Measurements from ENCODE around the gene ARL6IP1.
"Not testable (repeated sequence)": the region's sequence is repeated elsewhere in the genome, so short reads cannot be mapped to it uniquely, and the experiment has no call there.

ARL6IP1 gene

GRCh38 chr16:18784917-18785623, 16.3 kb downstream of the ARL6IP1 start:
- peaks cover 77% of the 10 kb centered on the region for H3K79me2 ChIP-seq (ENCODE audit: insufficient read depth, low read depth)
- no peak overlapping the region for H2AFZ ChIP-seq (ENCODE audit: low read depth)
- no peak overlapping the region for H3K4me3 ChIP-seq (IDR thresholded peaks at IDR 0.05; ENCODE audit: insufficient read depth, low read depth, low read length)
- peaks cover 41% of the 10 kb centered on the region for H3K4me1 ChIP-seq (ENCODE audit: low read depth, poor library complexity, severe bottlenecking)
- no peak for TF ChIP-seq CTCF (conservative IDR thresholded peaks at IDR 0.05; ENCODE audit: low read depth, low read length)
- peaks cover 44% of the 10 kb centered on the region; the same call in 1 of the 2 replicates for H3K36me3 ChIP-seq (ENCODE audit: insufficient read depth)
- no peak overlapping the region for H3K9ac ChIP-seq
- no peaks in the 10 kb centered on the region for H3K27me3 ChIP-seq (ENCODE audit: insufficient read depth, low read depth)
- peaks cover 61% of the 10 kb centered on the region for H4K20me1 ChIP-seq (ENCODE audit: insufficient read depth)
- peak overlapping the region; percentile 13; the same call in 1 of the 2 replicates for H3K27ac ChIP-seq
- H3K4me2 ChIP-seq: peak overlapping the region; percentile 66; the same call in 1 of the 2 replicates

GRCh38 chr16:18783430-18784341, 17.7 kb downstream of the ARL6IP1 start:
- Histone ChIP-seq H3K36me3 (ENCODE audit: insufficient read depth) (peaks cover 44% of the 10 kb centered on the region; the same call in 1 of the 2 replicates), H3K4me2 (no peak overlapping the region), H3K27me3 (ENCODE audit: insufficient read depth, low read depth) (no peaks in the 10 kb centered on the region), H3K27ac (no peak overlapping the region), H3K79me2 (ENCODE audit: insufficient read depth, low read depth) (peaks cover 63% of the 10 kb centered on the region), H3K4me3 (IDR thresholded peaks at IDR 0.05; ENCODE audit: insufficient read depth, low read depth, low read length) (no peak overlapping the region), H2AFZ (ENCODE audit: low read depth) (no peak overlapping the region), H4K20me1 (ENCODE audit: insufficient read depth) (peaks cover 59% of the 10 kb centered on the region), H3K9ac (no peak overlapping the region), H3K4me1 (ENCODE audit: low read depth, poor library complexity, severe bottlenecking) (peaks cover 40% of the 10 kb centered on the region)
- no peak for TF ChIP-seq CTCF (conservative IDR thresholded peaks at IDR 0.05; ENCODE audit: low read depth, low read length)

DNA sequence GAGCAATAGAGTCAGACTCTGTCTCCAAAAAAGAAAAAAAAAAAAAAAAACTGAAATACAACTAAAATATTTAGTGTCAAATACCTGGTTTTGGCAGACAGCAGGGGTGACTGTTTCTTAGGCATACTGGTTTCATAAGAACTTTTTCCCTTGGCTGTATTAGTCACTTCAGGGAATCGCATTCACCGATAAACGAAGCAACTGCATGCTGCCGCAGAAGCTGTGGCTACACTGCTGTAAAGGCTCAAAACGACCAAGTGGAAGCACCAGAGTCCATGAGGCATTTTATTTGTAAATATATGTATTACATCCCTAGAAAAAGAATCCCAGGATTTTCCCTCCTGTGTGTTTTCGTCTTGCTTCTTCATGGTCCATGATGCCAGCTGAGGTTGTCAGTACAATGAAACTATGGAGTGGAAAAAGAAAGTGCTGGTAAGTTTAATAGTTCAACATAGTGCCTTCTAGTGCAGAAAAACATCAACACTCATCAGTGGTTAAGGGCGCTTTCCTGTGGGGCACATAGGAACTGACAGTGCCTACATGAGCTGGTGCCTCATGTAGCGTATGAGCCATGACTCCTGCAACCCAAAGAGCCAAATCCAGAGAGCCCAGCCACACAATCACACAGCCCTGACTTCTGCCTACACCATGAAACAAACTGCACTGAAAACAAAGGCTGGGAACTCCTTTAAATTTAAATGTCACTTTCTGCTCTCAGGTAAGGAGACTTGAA, 18.5 kb downstream of the ARL6IP1 start:
- Histone ChIP-seq H3K79me2 (ENCODE audit: insufficient read depth, low read depth) (peaks cover 55% of the 10 kb centered on the region), H3K4me1 (ENCODE audit: low read depth, poor library complexity, severe bottlenecking) (peaks cover 32% of the 10 kb centered on the region), H4K20me1 (ENCODE audit: insufficient read depth) (peaks cover 51% of the 10 kb centered on the region), H3K27me3 (ENCODE audit: insufficient read depth, low read depth) (no peaks in the 10 kb centered on the region), H3K27ac (no peak overlapping the region), H3K9ac (no peak overlapping the region), H3K36me3 (ENCODE audit: insufficient read depth) (peaks cover 40% of the 10 kb centered on the region; the same call in 1 of the 2 replicates), H3K4me3 (IDR thresholded peaks at IDR 0.05; ENCODE audit: insufficient read depth, low read depth, low read length) (no peak overlapping the region), H3K4me2 (no peak overlapping the region), H2AFZ (ENCODE audit: low read depth) (no peak overlapping the region)
- no peak for TF ChIP-seq CTCF (conservative IDR thresholded peaks at IDR 0.05; ENCODE audit: low read depth, low read length)

GRCh38 chr16:18781232-18781631, 20.1 kb downstream of the ARL6IP1 start:
- Histone ChIP-seq H3K79me2 (ENCODE audit: insufficient read depth, low read depth) (peaks cover 39% of the 10 kb centered on the region), H4K20me1 (ENCODE audit: insufficient read depth) (peaks cover 35% of the 10 kb centered on the region), H3K4me1 (ENCODE audit: low read depth, poor library complexity, severe bottlenecking) (peaks cover 16% of the 10 kb centered on the region), H3K36me3 (ENCODE audit: insufficient read depth) (peaks cover 24% of the 10 kb centered on the region; the same call in 1 of the 2 replicates)
- not testable (repeated sequence) for H3K27ac ChIP-seq; H3K4me3 ChIP-seq (IDR thresholded peaks at IDR 0.05; ENCODE audit: insufficient read depth, low read depth, low read length); H3K4me2 ChIP-seq; H3K9ac ChIP-seq; H3K27me3 ChIP-seq (ENCODE audit: insufficient read depth, low read depth); H2AFZ ChIP-seq (ENCODE audit: low read depth)

DNA sequence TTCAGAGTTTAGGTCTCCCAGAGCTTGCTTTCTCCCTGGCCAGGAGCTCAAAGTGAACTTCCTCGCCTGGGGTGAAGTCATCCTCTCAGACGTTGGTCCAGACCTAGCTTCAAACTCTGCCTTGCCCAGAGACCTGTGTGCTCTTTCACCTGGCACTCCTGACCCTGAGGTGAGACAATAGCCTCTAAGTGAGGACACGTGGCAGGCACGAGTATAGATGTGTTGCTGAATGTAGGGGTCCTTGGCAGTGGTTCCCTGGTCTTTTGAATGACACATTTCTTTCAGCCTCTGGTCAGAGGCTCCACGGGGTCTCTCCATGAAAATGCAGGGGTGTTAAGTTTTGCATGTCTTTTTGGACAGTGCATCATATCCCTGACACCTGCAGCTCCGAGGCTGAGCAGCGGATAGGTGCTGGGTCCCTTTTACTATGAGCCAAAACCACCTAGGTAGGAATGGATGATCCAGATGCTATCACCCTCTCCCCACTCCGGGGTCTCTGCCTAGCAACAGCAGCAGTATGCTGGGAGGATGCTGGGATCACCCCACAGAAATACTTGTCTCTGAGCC, 20.8 kb downstream of the ARL6IP1 start:
- Histone ChIP-seq H3K79me2 (ENCODE audit: insufficient read depth, low read depth) (peaks cover 32% of the 10 kb centered on the region), H4K20me1 (ENCODE audit: insufficient read depth) (peaks cover 28% of the 10 kb centered on the region), H3K36me3 (ENCODE audit: insufficient read depth) (peaks cover 18% of the 10 kb centered on the region; the same call in 1 of the 2 replicates)
- H3K27ac ChIP-seq; H2AFZ ChIP-seq (ENCODE audit: low read depth); H3K9ac ChIP-seq; H3K27me3 ChIP-seq (ENCODE audit: insufficient read depth, low read depth); H3K4me2 ChIP-seq; H3K4me3 ChIP-seq (IDR thresholded peaks at IDR 0.05; ENCODE audit: insufficient read depth, low read depth, low read length); H3K4me1 ChIP-seq (ENCODE audit: low read depth, poor library complexity, severe bottlenecking): not testable (repeated sequence)

DNA sequence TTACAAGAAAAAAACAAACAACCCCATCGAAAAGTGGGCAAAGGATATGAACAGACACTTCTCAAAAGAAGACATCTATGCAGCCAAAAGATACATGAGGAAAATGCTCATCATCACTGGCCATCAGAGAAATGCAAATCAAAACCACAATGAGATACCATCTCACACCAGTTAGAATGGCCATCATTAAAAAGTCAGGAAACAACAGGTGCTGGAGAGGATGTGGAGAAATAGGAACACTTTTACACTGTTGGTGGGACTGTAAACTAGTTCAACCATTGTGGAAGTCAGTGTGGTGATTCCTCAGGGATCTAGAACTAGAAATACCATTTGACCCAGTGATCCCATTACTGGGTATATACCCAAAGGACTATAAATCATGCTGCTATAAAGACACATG, 23.7 kb downstream of the ARL6IP1 start:
- not testable (repeated sequence) for H4K20me1 ChIP-seq (ENCODE audit: insufficient read depth); H3K36me3 ChIP-seq (ENCODE audit: insufficient read depth); H3K4me3 ChIP-seq (IDR thresholded peaks at IDR 0.05; ENCODE audit: insufficient read depth, low read depth, low read length); H3K4me2 ChIP-seq; H3K27me3 ChIP-seq (ENCODE audit: insufficient read depth, low read depth); H3K79me2 ChIP-seq (ENCODE audit: insufficient read depth, low read depth); H3K4me1 ChIP-seq (ENCODE audit: low read depth, poor library complexity, severe bottlenecking); H3K9ac ChIP-seq; H3K27ac ChIP-seq; H2AFZ ChIP-seq (ENCODE audit: low read depth)

- H3K27me3 ChIP-seq (ENCODE audit: insufficient read depth, low read depth); H3K79me2 ChIP-seq (ENCODE audit: insufficient read depth, low read depth); H3K9ac ChIP-seq; H2AFZ ChIP-seq (ENCODE audit: low read depth); H3K27ac ChIP-seq; H3K4me2 ChIP-seq; H4K20me1 ChIP-seq (ENCODE audit: insufficient read depth); H3K4me3 ChIP-seq (IDR thresholded peaks at IDR 0.05; ENCODE audit: insufficient read depth, low read depth, low read length); H3K4me1 ChIP-seq (ENCODE audit: low read depth, poor library complexity, severe bottlenecking); H3K36me3 ChIP-seq (ENCODE audit: insufficient read depth): not testable (repeated sequence)
Measured at GRCh38 chr16:18776334-18776733, 25.0 kb downstream of the ARL6IP1 start.
